Right atrium auricular region (tissue), 2 donors: Measurements from ENCODE around the gene LRRC39. TPM values are rescaled to one million over a fixed set of nuclear protein-coding genes. Genes with fewer than 3 reads are reported as not detected.
"Not testable (repeated sequence)": the region's sequence is repeated elsewhere in the genome, so short reads cannot be mapped to it uniquely, and the experiment has no call there.

Experiments
- DNase-seq: peaks from one replicate; pipeline ENCODE4 v3.0.0-alpha.2; 2019; ENCODE audit warnings: low spot score
- H3K27ac ChIP-seq, 2 donors: fragments of 200-600 bp; sonication (generic); 1 replicate in 1 of 2; 2 replicates in 1 of 2; pipeline ENCODE4 v1.5.1; 2016 to 2019
- H3K27me3 ChIP-seq, 2 donors: fragments of 200-600 bp; sonication (generic); one replicate each; pipeline versions ENCODE4 v1.5.1 to v1.6.0; 2017 to 2019
- H3K36me3 ChIP-seq: fragments of 200-600 bp; sonication (generic); one replicate; pipeline ENCODE4 v1.5.1; 2016
- H3K4me1 ChIP-seq, 2 donors: fragments of 200-600 bp; sonication (generic); one replicate each; pipeline versions ENCODE4 v1.5.1 to v1.6.0; 2017 to 2019
- H3K4me3 ChIP-seq, 2 donors: fragments of 200-600 bp; sonication (generic); 1 replicate in 1 of 2; 2 replicates in 1 of 2; pipeline ENCODE4 v1.5.1; 2017 to 2019; ENCODE audit warnings: mild to moderate bottlenecking in 1 of 2, moderate library complexity in 1 of 2
- H3K9me3 ChIP-seq, 2 donors: fragments of 200-600 bp; sonication (generic); one replicate each; pipeline ENCODE4 v1.5.1; 2019
- CTCF ChIP-seq, 2 donors: fragments of 200-600 bp; sonication (generic); IDR thresholded peaks; one replicate each; pipeline ENCODE4 v1.5.1; 2019; ENCODE audit warnings: antibody characterized with exemption in 2 of 2
- total RNA-seq, 2 donors: library from RNA; depleted of rRNA; stranded (reverse); fragments of >200 nt; gene quantifications; one replicate each; pipeline ENCODE4 v1.1.0, GENCODE V29; 2016

The LRRC39 gene
- total RNA-seq, 2 donors from 2014 or later: 27.6 to 142 TPM

- H3K4me3 ChIP-seq: no peak overlapping the region
- no peak for DNase-seq
- H3K9me3 ChIP-seq: no peaks in the 10 kb centered on the region
- H3K27ac ChIP-seq: no peak overlapping the region
- H3K4me1 ChIP-seq: no peaks in the 10 kb centered on the region
- no peak for TF ChIP-seq CTCF (IDR thresholded peaks at IDR 0.05)
- peaks cover 52% of the 10 kb centered on the region for H3K36me3 ChIP-seq
- no peaks in the 10 kb centered on the region for H3K27me3 ChIP-seq
Measured at GRCh38 chr1:100213141-100213540, 35.1 kb upstream of the LRRC39 start.

- Histone ChIP-seq H3K27me3 (no peaks in the 10 kb centered on the region), H3K4me3 (no peak overlapping the region), H3K36me3 (peaks cover 58% of the 10 kb centered on the region), H3K27ac (no peak overlapping the region), H3K4me1 (no peaks in the 10 kb centered on the region), H3K9me3 (peaks cover 0 to 3% of the 10 kb centered on the region in 2 donors)
- no peak for DNase-seq
- TF ChIP-seq CTCF (IDR thresholded peaks at IDR 0.05): no peak
Measured at GRCh38 chr1:100206301-100206700, 28.2 kb upstream of the LRRC39 start.

DNA sequence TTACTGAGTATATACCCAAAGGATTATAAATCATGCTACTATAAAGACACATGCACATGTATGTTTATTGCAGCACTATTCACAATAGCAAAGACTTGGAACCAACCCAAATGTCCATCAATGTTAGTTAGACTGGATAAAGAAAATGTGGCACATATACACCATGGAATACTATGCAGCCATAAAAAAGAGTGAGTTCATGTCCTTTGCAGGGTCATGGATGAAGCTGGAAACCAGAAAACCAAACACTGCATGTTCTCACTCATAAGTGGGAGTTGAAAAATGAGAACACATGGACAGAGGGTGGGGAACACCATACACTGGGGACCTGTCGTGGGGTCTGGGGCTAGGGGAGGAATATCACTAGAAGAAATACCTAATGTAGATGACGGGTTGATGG lies 27.5 kb upstream of the LRRC39 start:
- not testable (repeated sequence) for H3K9me3 ChIP-seq, H3K27ac ChIP-seq, DNase-seq, H3K27me3 ChIP-seq, H3K4me3 ChIP-seq, H3K4me1 ChIP-seq
- H3K36me3 ChIP-seq: peaks cover 54% of the 10 kb centered on the region

- not testable (repeated sequence) for H3K4me3 ChIP-seq, H3K27me3 ChIP-seq, H3K4me1 ChIP-seq, H3K27ac ChIP-seq, H3K9me3 ChIP-seq, DNase-seq
- peaks cover 56% of the 10 kb centered on the region for H3K36me3 ChIP-seq
Measured at GRCh38 chr1:100205103-100205502, 27.0 kb upstream of the LRRC39 start.

DNA sequence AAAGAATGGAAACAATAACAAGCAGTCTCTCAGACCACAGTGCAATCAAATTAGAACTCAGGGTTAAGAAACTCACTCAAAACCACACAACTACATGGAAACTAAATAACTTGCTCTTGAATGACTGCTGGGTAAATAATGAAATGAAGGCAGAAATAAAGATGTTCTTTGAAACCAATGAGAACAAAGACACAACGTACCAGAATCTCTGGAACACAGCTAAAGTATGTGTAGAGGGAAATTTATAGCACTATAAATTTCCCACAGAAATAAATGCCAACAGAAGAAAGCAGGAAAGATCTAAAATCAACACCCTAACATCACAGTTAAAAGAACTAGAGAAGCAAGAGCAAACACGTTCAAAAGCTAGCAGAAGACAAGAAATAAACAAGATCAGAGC lies 24.6 kb upstream of the LRRC39 start:
- DNase-seq, H3K4me3 ChIP-seq, H3K9me3 ChIP-seq, H3K4me1 ChIP-seq, H3K27me3 ChIP-seq, H3K27ac ChIP-seq: not testable (repeated sequence)
- H3K36me3 ChIP-seq: peaks cover 63% of the 10 kb centered on the region

DNA sequence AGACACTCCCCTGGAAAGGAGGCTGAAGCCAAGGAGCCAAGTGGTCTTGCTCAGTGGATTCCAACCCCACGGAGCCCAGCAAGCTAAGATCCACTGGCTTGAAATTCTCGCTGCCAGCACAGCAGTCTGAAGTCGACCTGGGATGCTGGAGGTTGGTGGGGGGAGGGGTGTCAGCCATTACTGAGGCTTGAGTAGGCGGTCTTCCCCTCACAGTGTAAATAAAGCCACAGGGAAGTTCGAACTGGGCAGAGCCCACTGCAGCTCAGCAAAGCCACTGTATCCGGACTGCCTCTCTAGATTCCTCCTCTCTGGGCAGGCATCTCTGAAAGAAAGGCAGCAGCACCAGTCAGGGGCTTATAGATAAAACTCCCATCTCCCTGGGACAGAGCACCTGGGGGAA lies 22.0 kb upstream of the LRRC39 start:
- DNase-seq, H3K4me1 ChIP-seq, H3K9me3 ChIP-seq, H3K27ac ChIP-seq, H3K27me3 ChIP-seq, H3K4me3 ChIP-seq: not testable (repeated sequence)
- H3K36me3 ChIP-seq: peaks cover 59% of the 10 kb centered on the region

GRCh38 chr1:100198596-100198995 lies 20.5 kb upstream of the LRRC39 start:
- Histone ChIP-seq H3K27me3 (no peaks in the 10 kb centered on the region), H3K4me1 (no peaks in the 10 kb centered on the region), H3K9me3 (no peaks in the 10 kb centered on the region), H3K27ac (no peak overlapping the region), H3K4me3 (no peak overlapping the region), H3K36me3 (peaks cover 58% of the 10 kb centered on the region)
- no peak for DNase-seq
- no peak for TF ChIP-seq CTCF (IDR thresholded peaks at IDR 0.05)

DNA sequence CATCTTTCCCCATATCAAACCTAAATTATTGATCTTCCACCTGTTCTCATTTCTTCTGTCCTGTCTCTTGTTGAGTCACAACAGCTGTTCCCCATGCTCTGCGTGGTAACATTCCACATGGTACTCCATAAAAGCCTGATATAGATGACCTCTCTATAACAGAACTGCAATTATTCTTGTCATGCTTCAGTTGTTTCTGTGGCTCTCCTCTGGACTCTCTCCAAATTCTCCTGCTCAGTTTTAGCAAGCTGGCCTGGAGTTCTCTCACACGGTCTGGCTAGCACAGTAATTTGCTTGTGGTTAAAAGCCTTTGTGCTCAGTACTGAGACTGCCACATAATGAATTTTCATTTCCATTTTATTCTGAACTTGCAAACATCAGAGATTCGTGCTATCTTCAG lies 10.6 kb upstream of the LRRC39 start:
- no peak for DNase-seq
- Histone ChIP-seq H3K4me3 (no peak overlapping the region), H3K27ac (peak overlapping the region; percentile 74 to 78)

More for the DNA sequence above, 10.6 kb upstream of the LRRC39 start:
- Histone ChIP-seq H3K9me3 (no peaks in the 10 kb centered on the region), H3K36me3 (no peaks in the 10 kb centered on the region), H3K27me3 (no peaks in the 10 kb centered on the region), H3K4me1 (peaks cover 0 to 16% of the 10 kb centered on the region in 2 donors)
- no peak for TF ChIP-seq CTCF (IDR thresholded peaks at IDR 0.05)
